Stimulated activated CD8-positive, alpha-beta memory T cell treated with anti-CD3 and anti-CD28 coated beads, Interleukin-15, amount 100 ng/mL, for 1 hour (primary cell): ENCODE data around the gene PLCD1.
"Not testable (repeated sequence)": the region's sequence is repeated elsewhere in the genome, so short reads cannot be mapped to it uniquely, and the experiment has no call there.

Experiments
- DNase-seq: peaks from one replicate; pipeline ENCODE4 v3.0.0-alpha.2; 2020; ENCODE audit warnings: low read depth

The PLCD1 gene

DNA sequence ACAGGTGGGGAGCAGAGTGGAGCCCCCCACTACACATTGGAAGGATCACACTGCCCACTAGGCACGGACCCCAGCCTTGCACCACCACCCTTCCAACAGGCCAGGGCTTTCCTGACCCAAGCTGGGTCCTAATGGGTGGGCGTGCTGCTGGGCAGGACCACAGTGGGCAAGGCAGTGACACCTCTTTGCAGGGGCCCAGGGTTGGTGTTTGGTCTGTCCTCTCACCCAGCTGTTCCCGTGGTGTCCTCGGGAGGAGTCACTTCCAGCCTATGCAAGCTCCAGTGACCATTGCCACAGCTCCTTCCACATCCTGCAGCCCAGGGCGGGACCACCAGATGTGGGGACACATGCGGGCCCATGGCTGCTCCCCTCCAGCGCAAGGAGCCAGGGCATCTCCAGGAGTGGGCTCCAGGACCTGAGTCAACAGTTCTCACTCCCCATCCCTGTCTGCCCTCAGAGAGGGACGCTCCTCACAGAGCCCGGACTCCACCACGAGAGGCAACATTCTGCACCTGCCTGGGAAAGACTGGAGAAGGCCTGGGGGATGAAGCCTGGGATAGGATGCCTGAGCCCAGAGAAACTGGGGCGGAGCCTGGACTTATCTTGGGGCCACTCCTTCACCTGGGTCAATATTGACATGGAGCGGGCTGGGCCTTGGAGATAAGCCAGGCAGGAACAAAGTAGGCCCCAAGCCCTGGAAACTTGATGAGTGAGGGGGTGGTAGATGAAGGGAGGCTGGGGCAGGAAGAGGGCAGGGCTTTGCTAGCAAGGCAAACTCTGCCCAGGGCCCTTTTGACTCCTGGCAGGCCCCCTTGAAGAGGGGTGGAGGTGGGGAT is 42.7 kb downstream of the PLCD1 start:
- DNase-seq: no peak

DNA sequence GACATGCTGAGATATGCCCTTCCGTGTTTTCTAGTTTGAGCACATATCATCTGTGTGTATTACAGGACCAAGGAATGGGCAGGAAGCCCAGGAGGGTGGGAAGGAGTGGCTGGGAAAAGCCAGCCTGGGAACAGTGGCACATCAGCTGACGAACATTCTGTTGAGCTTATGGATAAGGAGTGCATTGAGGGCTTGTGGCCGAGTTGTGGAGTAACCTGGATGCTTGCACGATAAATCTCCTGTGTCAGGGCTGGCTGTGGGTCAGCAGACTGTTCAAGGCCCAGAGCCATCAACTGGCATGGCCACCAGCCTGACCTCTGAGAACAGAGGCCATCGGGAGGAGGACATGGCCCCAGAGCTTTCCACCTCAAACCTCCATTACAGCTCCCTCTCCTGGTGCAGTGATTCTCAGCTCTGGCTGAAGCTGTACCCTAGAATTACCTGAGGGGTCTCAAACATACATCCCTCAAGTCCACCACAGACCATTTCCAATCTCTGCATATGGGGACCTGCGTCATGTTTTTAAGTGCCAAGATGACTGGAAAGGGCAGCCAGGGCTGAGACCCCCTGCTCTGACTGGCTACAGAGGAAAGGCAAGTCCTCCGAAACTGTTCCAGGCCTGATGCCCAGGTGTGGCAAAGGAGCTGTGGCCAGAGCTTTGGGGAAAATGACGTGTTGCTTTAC is 43.7 kb downstream of the PLCD1 start:
- DNase-seq: no peak

DNA sequence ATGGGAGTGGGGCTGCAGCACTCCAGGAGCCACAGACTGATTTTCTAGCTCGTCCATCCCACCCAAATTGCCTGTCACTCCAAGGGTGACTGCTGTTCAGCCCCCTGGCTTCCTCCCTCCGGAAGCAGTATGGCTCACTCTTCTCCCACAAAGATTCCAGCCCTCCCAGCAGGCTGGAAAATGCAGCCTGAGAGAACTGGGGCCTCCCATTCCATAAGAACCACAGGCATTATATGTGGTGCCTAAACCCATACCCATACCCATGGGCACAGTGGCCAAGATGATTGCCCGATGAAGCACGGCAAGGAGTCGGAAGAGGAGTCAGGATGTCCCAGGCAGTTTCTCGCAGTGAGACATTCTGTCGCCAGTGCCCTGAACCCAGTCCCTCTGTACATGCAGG is 44.8 kb downstream of the PLCD1 start:
- DNase-seq: no peak

DNA sequence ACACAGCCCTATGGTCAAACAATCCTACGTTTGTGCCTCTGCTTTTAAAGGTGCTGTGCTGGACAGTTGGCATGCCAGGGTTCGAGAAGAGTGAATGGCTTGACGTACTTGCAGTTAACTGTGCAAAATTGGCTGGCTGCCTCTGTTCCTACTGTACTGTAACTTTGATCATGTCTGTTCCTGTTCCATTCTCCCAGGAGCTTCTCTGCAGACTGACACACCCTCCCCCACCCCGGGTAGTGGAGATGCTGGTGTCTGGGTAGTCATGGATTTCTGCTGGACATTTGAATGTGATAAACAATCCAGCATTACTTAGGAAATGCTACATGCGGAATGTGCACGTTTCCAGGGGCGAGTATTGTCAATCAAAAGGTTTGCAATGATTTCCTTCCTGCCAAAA is 45.4 kb downstream of the PLCD1 start:
- DNase-seq: no peak

DNA sequence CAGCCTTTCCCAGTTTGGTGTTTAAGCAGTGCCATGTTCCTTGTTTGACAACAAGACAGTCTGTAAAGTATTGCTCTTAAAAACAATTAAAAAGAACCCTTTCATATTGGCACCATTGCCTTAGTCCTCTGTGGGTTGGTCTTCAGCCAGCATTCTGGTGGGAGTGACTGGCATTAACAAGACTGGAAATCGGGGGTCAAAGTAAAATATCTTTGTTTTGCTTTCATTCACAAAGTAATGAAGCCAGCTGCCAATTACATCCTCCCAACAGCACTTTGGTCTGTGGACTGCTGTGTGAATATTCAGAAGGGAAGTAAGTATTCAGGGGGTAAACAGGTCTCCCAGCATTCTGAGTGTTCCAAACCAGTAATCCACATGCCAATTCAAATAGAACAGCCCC is 47.1 kb downstream of the PLCD1 start:
- no peak for DNase-seq

DNA sequence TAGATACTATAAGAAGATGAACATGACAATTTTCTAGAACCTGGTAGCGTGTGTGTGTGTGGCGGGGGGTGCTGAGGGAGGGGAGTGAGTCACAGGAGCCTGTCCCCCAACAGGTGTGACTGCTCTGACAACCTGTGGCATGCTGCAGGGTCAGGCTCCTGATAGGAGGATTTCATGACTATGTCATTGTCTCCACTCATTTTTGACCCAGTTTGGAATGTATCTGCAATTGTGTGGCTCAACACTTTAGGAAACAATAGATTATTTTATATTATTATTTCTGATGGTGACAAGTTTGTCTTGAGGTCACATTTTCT is 48.1 kb downstream of the PLCD1 start:
- no peak for DNase-seq

DNA sequence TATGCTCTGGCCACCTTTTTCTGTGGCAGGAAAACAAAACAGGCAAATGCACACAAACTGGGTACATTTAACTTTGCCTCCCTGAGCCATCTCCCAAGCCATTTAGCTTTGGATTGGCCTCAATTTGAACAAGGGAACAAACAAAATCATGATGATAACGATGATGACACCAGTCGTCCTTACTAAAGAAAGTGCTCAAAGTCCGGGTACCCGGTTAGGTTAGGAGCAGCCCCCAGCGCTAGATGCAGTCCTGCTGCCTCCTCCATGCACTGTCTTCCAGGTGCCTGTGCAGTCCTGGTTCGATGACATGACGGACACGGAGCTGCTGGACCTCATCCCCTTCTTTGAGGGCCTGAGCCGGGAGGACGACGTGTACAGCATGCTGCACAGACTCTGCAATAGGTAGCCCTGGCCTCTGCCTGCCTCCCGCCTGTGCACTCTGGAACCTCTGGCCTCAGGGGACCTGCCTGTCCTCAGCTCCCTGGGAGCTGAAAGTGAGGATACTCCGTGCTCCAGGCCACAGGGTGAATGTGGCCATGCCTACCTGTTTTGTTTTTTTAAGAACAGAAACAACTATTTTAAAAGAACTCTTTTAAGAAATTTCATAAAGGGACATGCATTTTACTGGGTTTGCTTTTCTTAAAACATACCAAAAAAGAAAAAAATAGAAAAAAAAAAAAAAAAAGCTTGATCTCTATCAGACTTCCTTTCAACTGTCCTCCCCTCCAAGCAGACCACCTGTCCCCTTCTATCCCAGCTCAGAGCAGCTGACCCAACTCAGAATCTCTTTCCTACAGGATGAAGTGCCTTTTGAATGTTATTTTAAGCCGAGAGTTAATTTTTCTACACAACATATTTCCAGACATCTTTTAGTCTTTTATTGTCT is 48.7 kb downstream of the PLCD1 start:
- DNase-seq: no peak

DNA sequence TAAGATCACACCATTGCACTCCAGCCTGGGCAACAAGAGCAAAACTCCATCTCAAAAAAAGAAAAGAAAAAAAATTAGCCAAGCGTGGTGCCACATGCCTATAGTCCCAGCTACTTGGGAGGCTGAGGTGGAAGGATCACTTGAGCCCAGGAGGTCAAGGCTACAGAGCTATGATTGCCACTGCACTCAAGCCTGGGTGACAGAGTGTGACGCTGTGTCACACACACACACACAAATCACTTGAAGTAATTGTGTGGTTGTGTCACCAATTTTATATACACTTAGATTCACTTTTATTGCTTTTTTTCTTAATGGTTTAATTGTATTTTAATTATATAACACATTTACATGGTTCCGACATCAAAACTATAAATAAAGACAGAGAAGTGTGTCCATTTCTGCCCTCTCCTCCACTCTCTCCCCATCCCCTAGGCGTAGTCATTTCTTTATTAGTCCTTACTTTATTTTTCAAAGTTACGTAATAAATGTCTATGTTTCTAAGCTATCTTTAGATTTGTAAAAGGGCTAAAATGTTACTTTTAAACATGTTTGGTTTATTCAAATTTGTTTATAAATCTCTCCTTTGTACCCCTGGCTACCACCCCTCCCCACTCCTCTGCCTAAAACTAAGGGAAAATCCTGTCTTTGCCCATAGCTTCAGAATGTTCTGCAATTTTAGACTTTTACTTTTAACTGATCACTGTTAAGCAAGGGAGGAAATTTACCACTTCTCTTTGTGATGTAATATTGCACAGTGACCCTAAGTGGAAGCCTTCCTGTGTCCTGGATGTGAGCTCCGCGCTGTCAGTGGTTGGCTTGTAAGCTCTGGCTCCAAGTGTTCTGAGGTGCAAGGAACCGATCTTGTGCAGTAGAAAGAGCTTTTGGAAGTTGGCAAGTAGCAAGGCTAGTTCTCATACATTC is 49.6 kb downstream of the PLCD1 start:
- no peak for DNase-seq

DNA sequence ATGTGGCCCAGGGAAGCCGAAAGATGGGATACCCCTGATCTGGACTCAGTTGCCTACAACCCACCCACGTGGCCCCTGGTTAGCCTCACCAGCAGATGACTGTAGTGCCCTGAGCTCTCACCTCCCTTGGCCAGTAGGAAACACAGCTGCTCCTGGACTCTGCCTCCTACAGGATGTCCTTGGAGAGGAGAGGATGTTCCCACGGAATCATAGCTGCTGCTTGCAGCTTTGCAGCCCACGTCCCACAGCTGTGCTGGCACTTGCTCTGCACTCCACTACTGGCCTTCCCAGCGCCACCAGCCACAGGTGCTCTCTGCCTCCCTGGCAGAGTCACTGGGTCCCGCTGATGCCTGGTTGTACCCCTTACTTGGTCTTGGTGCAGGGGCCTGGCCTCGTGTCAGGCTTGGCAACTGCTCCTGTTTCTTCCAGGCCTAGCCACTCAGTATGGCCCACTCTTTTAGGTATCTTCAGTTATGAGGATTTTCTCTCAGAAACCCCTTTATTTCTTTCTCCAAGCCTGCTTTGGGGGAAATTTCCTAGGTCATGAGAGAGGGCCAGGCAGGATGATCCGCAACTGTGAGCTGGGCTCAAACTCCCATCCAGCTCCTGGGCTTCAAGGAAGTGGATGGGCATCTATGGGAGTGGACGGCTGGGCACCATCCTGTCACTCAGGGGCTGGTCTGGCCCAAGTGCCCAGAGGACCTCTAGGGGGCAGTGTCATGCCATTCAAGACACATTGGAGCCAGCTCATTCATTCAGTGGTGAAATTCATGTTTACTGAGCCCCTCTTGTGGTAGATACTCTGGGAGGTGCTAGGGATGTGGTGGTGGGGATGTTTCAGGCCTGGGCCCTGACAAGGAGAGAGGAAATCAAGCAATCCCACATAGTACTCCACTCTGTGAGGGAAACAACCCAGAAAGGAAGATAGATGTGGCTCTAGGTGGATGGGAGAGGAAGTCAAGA is 55.0 kb downstream of the PLCD1 start:
- DNase-seq: peak; percentile 51

DNA sequence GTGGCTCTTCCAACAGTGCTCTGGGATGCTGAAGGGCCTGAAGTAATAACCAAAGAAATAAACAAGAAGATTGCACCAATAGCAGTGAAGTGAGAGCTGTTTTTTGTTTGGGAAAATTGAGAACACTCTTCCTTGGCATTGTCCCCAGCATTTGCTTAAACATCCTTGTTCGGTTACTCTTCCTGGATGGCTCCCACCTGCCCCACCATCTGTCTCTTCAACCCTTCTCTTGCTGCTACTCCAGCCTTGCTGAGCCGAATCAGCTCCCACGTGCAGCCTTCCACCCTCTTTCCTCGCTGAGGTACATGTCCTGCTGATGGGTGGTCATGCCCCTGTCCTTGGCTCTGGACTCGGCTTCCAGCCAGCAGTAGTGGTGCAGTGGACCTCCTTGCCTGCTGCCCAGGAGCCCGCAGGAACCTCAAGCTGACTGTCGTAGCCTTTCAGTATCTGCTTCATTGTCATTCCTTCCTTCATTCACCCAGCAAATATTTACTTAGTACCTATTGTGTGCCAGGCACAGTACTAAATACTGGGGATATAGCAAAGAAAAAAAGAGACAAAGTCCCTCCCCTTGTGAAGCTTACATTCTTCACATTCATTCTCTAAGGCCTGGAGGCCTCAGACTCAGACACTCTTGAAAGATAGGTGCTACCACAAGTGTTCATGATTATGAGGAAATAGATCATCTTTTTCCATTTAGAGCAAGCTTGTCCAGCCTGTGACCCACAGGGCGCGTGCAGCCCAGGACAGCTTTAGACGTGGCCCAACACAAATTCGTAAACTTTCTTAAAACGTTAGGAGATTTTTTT is 56.0 kb downstream of the PLCD1 start:
- no peak for DNase-seq

DNA sequence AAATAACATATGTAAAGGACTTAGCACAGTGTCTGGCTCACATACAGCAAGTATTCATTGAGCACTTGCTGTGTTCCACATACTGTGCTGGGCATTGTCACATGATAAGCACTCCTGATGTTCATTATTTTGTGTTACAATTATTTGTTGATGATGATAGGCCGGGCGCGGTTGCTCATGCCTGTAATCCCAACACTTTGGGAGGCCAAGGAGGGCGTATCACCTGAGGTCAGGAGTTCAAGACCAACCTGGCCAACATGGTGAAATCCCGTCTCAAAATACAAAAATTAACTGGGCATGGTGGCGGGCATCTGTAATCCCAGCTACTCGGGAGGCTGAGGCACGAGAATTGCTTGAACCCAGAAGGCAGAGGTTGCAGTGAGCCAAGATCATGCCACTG is 57.4 kb downstream of the PLCD1 start:
- not testable (repeated sequence) for DNase-seq

DNA sequence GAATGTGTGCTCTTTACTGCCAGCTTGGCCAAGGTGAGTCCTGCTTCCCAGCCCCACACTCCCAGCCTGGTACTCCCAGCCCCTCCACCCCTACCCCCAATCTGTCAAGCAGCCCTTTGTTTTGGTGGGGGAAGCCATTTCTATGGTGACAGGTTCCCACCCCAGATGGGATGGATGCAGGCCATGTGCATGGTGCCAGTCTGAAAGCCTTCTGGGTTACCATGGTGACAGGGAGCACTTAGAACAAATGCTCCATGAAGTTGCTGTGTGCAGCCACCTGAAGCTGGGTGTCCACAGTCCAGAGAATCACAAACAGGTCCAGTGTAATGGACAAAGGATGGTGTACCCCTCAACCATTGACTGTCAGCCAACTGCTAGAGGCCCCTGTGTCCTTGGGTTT is 58.0 kb downstream of the PLCD1 start:
- DNase-seq: no peak

DNA sequence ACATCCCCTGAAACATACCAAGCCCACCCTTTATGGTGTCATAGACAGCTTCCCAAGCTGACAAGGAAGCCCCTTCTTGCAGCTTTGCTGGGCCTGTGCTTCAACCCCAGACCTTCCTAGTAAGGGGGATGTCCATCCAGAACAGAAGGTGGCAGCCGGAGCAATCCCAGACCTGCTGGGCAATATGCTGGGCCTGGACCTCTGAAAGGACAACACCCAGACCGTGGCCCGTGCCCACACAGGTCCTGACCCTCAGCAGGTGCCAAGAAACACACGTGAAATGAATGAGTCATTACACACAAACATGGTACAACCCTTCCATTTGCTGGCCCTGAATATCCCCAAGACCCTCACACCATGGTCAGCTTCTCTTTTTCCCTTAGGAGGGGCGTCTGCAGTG is 58.6 kb downstream of the PLCD1 start:
- no peak for DNase-seq

DNA sequence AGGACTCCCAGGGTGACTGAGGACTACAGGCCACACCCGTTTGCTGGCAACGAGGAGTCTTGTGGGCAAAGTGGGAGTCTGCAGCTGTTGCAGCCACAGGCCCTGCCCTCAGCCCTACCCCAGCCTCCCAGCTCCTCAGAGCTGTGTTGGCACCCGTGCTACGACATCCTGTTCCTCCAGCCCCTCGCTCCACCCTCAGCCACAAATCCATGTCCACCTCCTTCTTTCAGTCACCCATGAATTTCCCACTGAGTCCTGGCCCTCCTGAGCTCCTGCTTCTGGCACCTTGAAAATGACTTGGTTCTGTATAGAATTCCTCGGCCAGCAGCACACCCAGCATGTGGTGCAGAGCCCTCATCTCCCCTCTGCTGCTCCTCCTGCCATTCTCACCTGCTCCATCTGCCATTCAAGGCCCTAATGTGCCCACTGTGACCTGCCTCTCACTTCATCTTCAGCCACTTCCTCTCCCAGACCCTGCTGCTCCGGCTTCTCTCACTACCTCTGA is 59.8 kb downstream of the PLCD1 start:
- no peak for DNase-seq

DNA sequence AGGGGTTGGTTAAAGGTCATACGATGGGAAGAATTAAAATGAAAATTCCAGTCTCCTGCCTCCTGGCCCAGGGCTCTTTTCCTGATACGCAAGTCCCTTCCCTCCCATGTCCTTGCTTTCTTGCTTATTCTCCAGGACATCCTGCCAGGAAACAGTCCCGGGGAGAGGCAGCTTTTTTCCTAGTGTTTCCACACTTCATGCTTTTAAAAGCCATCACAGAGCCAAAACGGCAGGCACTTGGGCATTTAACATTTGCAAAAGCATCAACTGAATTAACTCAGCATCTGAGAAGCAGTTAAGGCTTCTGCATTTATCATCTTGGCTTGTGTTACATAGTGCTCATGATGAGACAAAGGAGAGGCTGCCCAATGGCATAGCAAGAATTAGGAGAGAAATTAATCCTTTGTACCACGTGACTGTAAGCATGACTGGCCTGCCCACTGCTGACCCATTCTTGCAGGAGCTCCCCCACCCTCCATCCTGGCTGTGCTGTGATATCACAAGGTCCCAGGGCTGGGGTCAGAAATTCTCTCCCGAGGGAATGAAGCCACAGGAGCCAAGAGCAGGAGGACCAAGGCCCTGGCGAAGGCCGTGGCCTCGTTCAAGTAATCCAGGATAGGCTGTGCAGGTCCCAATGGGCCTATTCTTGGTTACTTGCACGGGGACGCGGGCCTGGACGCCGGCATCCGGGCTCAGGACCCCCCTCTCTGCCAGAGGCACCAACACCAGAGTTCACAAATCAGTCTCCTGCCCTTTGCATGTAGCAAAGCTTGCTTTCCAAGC is 60.4 kb downstream of the PLCD1 start:
- no peak for DNase-seq

DNA sequence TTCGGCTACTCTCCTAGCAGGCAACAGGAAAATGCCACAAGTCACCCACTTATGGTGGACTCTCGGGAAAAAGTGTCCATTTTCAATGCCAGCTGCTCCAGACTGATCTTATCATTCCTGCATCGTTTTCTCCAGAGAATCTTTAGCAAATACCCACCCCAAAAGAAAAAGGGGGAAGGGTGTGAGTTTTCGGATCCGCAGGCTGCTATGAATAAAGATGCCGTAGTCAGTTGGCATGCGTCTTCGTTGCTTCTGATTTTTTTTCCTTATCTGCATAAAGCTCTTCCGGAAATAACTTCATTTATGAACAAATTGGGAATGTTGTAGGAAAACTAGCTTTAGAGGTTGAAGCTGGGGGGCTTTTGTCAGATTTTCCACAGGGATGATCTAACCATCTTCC is 61.2 kb downstream of the PLCD1 start:
- DNase-seq: no peak

DNA sequence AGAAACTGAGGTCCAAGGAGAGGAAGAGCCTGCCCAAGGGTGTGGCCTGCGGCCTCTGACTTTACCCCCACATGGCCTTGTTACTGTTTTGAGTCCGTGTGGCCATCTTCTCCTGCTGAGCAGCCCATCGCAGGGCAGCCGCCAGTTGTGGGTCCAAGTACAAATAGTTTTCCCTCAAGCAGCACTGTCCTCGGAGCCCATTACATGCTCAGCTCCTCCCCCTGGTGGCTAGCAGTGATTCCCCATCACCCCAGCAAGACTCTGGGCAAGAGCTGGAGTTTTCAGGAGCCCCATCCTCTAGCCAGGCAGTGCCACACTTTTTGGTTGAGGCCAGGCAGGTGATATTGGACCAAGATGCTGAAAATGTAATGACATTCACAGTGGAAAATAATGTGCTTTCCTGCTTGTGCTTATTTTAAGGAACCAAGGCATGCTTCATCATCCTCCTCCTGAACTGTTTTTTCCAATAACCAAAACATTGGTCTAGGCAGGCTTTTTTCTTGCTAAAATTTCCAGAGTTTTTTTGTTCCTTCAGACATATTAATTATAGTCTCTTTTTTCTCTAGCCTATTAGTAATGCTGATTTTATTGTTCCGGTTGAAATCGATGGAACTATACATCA is 62.1 kb downstream of the PLCD1 start:
- DNase-seq: peak; percentile 30

DNA sequence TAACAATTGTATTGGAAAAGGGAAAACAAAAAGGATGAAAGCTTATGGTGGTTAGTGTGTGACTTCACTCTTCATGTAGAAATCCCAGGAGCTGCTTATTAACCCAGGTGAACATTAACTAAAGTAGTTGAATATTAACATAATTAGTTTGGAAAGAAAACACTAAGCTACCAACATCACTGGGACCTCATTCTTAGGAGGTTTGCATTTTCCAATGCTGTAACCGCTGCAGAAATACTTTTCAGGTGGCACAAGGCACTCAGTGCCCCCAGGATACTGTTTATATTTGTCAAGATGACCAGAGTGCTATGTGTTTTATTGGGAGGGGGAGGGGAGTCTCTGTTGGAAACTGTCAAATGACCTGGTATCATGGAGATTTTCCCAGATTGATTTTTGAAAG is 64.7 kb downstream of the PLCD1 start:
- DNase-seq: no peak
